IPS-20b (cell line): Measurements from ENCODE around the gene PRUNE2.

Experiments used
- H3K27ac ChIP-seq: one replicate; pipeline ENCODE4 v1.5.1; 2013; ENCODE audit warnings: low read length
- H3K27me3 ChIP-seq: 2 replicates; pipeline ENCODE4 v1.6.1; 2013; ENCODE audit warnings: mild to moderate bottlenecking, low read length, inconsistent platforms; ENCODE audit not compliant: insufficient read depth
- H3K36me3 ChIP-seq: 2 replicates; pipeline ENCODE4 v1.6.1; 2013; ENCODE audit warnings: low read depth, mild to moderate bottlenecking, inconsistent platforms, low read length, moderate library complexity; ENCODE audit not compliant: insufficient read depth
- H3K4me1 ChIP-seq: 2 replicates; pipeline ENCODE4 v1.6.1; 2013; ENCODE audit warnings: mild to moderate bottlenecking, control low read depth, inconsistent platforms, low read length, moderate library complexity; ENCODE audit not compliant: insufficient read depth
- H3K4me3 ChIP-seq: 2 replicates; pipeline ENCODE4 v1.5.1; 2013; ENCODE audit warnings: mild to moderate bottlenecking, low read length, inconsistent platforms
- H3K9ac ChIP-seq: 2 replicates; pipeline ENCODE4 v1.6.1; 2013; ENCODE audit warnings: low read depth, mild to moderate bottlenecking, inconsistent platforms, low read length, moderate library complexity
- H3K9me3 ChIP-seq: 2 replicates; pipeline ENCODE4 v1.6.1; 2013; ENCODE audit warnings: mild to moderate bottlenecking, low read depth, low read length, inconsistent platforms; ENCODE audit not compliant: insufficient read depth

Gene PRUNE2

GRCh38 chr9:76629205-76629990 lies 276.5 kb downstream of the PRUNE2 start:
- no peaks in the 10 kb centered on the region for H3K9me3 ChIP-seq
- H3K36me3 ChIP-seq: no peaks in the 10 kb centered on the region
- H3K4me1 ChIP-seq: 0 out of 2 replicates have a peak, but pooled peaks cover 2% of the 10 kb centered on the region
- no peak overlapping the region for H3K9ac ChIP-seq
- no peak overlapping the region for H3K4me3 ChIP-seq
- no peaks in the 10 kb centered on the region for H3K27me3 ChIP-seq
- no peak overlapping the region for H3K27ac ChIP-seq

GRCh38 chr9:76628155-76628554 lies 277.8 kb downstream of the PRUNE2 start:
- Histone ChIP-seq H3K4me1 (0 out of 2 replicates have a peak, but pooled peaks cover 2% of the 10 kb centered on the region), H3K36me3 (no peaks in the 10 kb centered on the region), H3K27ac (no peak overlapping the region), H3K27me3 (no peaks in the 10 kb centered on the region), H3K4me3 (no peak overlapping the region), H3K9me3 (no peaks in the 10 kb centered on the region), H3K9ac (no peak overlapping the region)

GRCh38 chr9:76626980-76627379 lies 278.9 kb downstream of the PRUNE2 start:
- Histone ChIP-seq H3K36me3 (no peaks in the 10 kb centered on the region), H3K9me3 (no peaks in the 10 kb centered on the region), H3K9ac (no peak overlapping the region), H3K4me1 (0 out of 2 replicates have a peak, but pooled peaks cover 2% of the 10 kb centered on the region), H3K27me3 (no peaks in the 10 kb centered on the region), H3K27ac (no peak overlapping the region), H3K4me3 (no peak overlapping the region)

- H3K9me3 ChIP-seq: no peaks in the 10 kb centered on the region
- H3K36me3 ChIP-seq: no peaks in the 10 kb centered on the region
- H3K4me1 ChIP-seq: 0 out of 2 replicates have a peak, but pooled peaks cover 2% of the 10 kb centered on the region
- no peak overlapping the region for H3K27ac ChIP-seq
- H3K9ac ChIP-seq: no peak overlapping the region
- no peak overlapping the region for H3K4me3 ChIP-seq
- no peaks in the 10 kb centered on the region for H3K27me3 ChIP-seq
Observed at GRCh38 chr9:76626141-76626540, 279.8 kb downstream of the PRUNE2 start.

- 0 out of 2 replicates have a peak, but pooled peaks cover 2% of the 10 kb centered on the region for H3K4me1 ChIP-seq
- H3K9me3 ChIP-seq: no peaks in the 10 kb centered on the region
- no peak overlapping the region for H3K27ac ChIP-seq
- no peak overlapping the region for H3K4me3 ChIP-seq
- no peak overlapping the region for H3K9ac ChIP-seq
- H3K27me3 ChIP-seq: no peaks in the 10 kb centered on the region
- H3K36me3 ChIP-seq: no peaks in the 10 kb centered on the region
Observed at GRCh38 chr9:76624391-76625048, 281.4 kb downstream of the PRUNE2 start.

- Histone ChIP-seq H3K4me3 (no peak overlapping the region), H3K27me3 (no peaks in the 10 kb centered on the region), H3K36me3 (no peaks in the 10 kb centered on the region), H3K27ac (no peak overlapping the region), H3K9ac (no peak overlapping the region), H3K9me3 (no peaks in the 10 kb centered on the region), H3K4me1 (0 out of 2 replicates have a peak, but pooled peaks cover 2% of the 10 kb centered on the region)
Observed at GRCh38 chr9:76620996-76621395, 284.9 kb downstream of the PRUNE2 start.

GRCh38 chr9:76620581-76620980 lies 285.3 kb downstream of the PRUNE2 start:
- Histone ChIP-seq H3K36me3 (no peaks in the 10 kb centered on the region), H3K27me3 (no peaks in the 10 kb centered on the region), H3K4me3 (no peak overlapping the region), H3K9me3 (no peaks in the 10 kb centered on the region), H3K27ac (no peak overlapping the region), H3K9ac (no peak overlapping the region), H3K4me1 (0 out of 2 replicates have a peak, but pooled peaks cover 2% of the 10 kb centered on the region)

- no peaks in the 10 kb centered on the region for H3K27me3 ChIP-seq
- H3K9me3 ChIP-seq: no peaks in the 10 kb centered on the region
- H3K4me3 ChIP-seq: no peak overlapping the region
- H3K27ac ChIP-seq: no peak overlapping the region
- H3K4me1 ChIP-seq: 0 out of 2 replicates have a peak, but pooled peaks cover 2% of the 10 kb centered on the region
- no peak overlapping the region for H3K9ac ChIP-seq
- no peaks in the 10 kb centered on the region for H3K36me3 ChIP-seq
Observed at GRCh38 chr9:76619640-76620039, 286.3 kb downstream of the PRUNE2 start.

GRCh38 chr9:76619197-76619596 lies 286.7 kb downstream of the PRUNE2 start:
- H3K4me3 ChIP-seq: no peak overlapping the region
- H3K9ac ChIP-seq: no peak overlapping the region
- H3K36me3 ChIP-seq: no peaks in the 10 kb centered on the region
- no peak overlapping the region for H3K27ac ChIP-seq
- H3K4me1 ChIP-seq: no peaks in the 10 kb centered on the region
- H3K9me3 ChIP-seq: no peaks in the 10 kb centered on the region
- no peaks in the 10 kb centered on the region for H3K27me3 ChIP-seq

- H3K36me3 ChIP-seq: no peaks in the 10 kb centered on the region
- H3K9ac ChIP-seq: no peak overlapping the region
- H3K27ac ChIP-seq: no peak overlapping the region
- H3K9me3 ChIP-seq: no peaks in the 10 kb centered on the region
- H3K4me1 ChIP-seq: no peaks in the 10 kb centered on the region
- H3K27me3 ChIP-seq: no peaks in the 10 kb centered on the region
- H3K4me3 ChIP-seq: no peak overlapping the region
Observed at GRCh38 chr9:76618762-76619161, 287.2 kb downstream of the PRUNE2 start.

- no peak overlapping the region for H3K4me3 ChIP-seq
- H3K9me3 ChIP-seq: no peaks in the 10 kb centered on the region
- no peak overlapping the region for H3K9ac ChIP-seq
- H3K27ac ChIP-seq: no peak overlapping the region
- H3K36me3 ChIP-seq: no peaks in the 10 kb centered on the region
- no peaks in the 10 kb centered on the region for H3K4me1 ChIP-seq
- no peaks in the 10 kb centered on the region for H3K27me3 ChIP-seq
Observed at GRCh38 chr9:76617497-76618175, 288.3 kb downstream of the PRUNE2 start.
